Measurements from ENCODE around the gene SPAG17.

- TF ChIP-seq CTCF (IDR thresholded peaks at IDR 0.05): no peak
- TF ChIP-seq POLR2A (IDR thresholded peaks at IDR 0.05): no peak
These were observed 34.4 kb upstream of the SPAG17 start for GRCh38 chr1:118219438-118219837.

Measured in Peyer's patch (tissue), 4 donors.